Right atrium auricular region (tissue), 2 donors: Measurements from ENCODE around the gene CPEB4. TPM values are rescaled to one million over a fixed set of nuclear protein-coding genes. Genes with fewer than 3 reads are reported as not detected.
A peak's percentile ranks its signal among the peaks of the same experiment; 100 is the strongest.

Experiments
- DNase-seq: peaks from one replicate; pipeline ENCODE4 v3.0.0-alpha.2; 2019; ENCODE audit warnings: low spot score
- H3K27ac ChIP-seq, 2 donors: fragments of 200-600 bp; sonication (generic); 1 replicate in 1 of 2; 2 replicates in 1 of 2; pipeline ENCODE4 v1.5.1; 2016 to 2019
- H3K27me3 ChIP-seq, 2 donors: fragments of 200-600 bp; sonication (generic); one replicate each; pipeline versions ENCODE4 v1.5.1 to v1.6.0; 2017 to 2019
- H3K36me3 ChIP-seq: fragments of 200-600 bp; sonication (generic); one replicate; pipeline ENCODE4 v1.5.1; 2016
- H3K4me1 ChIP-seq, 2 donors: fragments of 200-600 bp; sonication (generic); one replicate each; pipeline versions ENCODE4 v1.5.1 to v1.6.0; 2017 to 2019
- H3K4me3 ChIP-seq, 2 donors: fragments of 200-600 bp; sonication (generic); 1 replicate in 1 of 2; 2 replicates in 1 of 2; pipeline ENCODE4 v1.5.1; 2017 to 2019; ENCODE audit warnings: mild to moderate bottlenecking in 1 of 2, moderate library complexity in 1 of 2
- H3K9me3 ChIP-seq, 2 donors: fragments of 200-600 bp; sonication (generic); one replicate each; pipeline ENCODE4 v1.5.1; 2019
- CTCF ChIP-seq, 2 donors: fragments of 200-600 bp; sonication (generic); IDR thresholded peaks; one replicate each; pipeline ENCODE4 v1.5.1; 2019; ENCODE audit warnings: antibody characterized with exemption in 2 of 2
- total RNA-seq, 2 donors: library from RNA; depleted of rRNA; stranded (reverse); fragments of >200 nt; gene quantifications; one replicate each; pipeline ENCODE4 v1.1.0, GENCODE V29; 2016

CPEB4 gene
- total RNA-seq, 2 donors from 2014 or later: 79.5 to 127 TPM

- DNase-seq: no peak
- no peak overlapping the region for H3K4me3 ChIP-seq
- H3K9me3 ChIP-seq: no peaks in the 10 kb centered on the region
- H3K27ac ChIP-seq: peak overlapping the region in 1 of 2 donors; percentile 36
- no peaks in the 10 kb centered on the region for H3K36me3 ChIP-seq
- peaks cover 0 to 23% of the 10 kb centered on the region in 2 donors for H3K4me1 ChIP-seq
- TF ChIP-seq CTCF (IDR thresholded peaks at IDR 0.05): no peak
- H3K27me3 ChIP-seq: no peaks in the 10 kb centered on the region
Measured at GRCh38 chr5:173880306-173880985, 7.7 kb upstream of the CPEB4 start.

GRCh38 chr5:173881811-173882575 lies 6.2 kb upstream of the CPEB4 start:
- no peak for DNase-seq
- H3K4me1 ChIP-seq: peaks cover 0 to 24% of the 10 kb centered on the region in 2 donors
- H3K9me3 ChIP-seq: no peaks in the 10 kb centered on the region
- no peak for TF ChIP-seq CTCF (IDR thresholded peaks at IDR 0.05)
- no peak overlapping the region for H3K27ac ChIP-seq
- H3K27me3 ChIP-seq: no peaks in the 10 kb centered on the region
- no peaks in the 10 kb centered on the region for H3K36me3 ChIP-seq
- H3K4me3 ChIP-seq: no peak overlapping the region

GRCh38 chr5:173882632-173883031 lies 5.5 kb upstream of the CPEB4 start:
- no peaks in the 10 kb centered on the region for H3K36me3 ChIP-seq
- no peak for DNase-seq
- no peak overlapping the region for H3K4me3 ChIP-seq
- peaks cover 0 to 29% of the 10 kb centered on the region in 2 donors for H3K4me1 ChIP-seq
- H3K9me3 ChIP-seq: no peaks in the 10 kb centered on the region
- no peaks in the 10 kb centered on the region for H3K27me3 ChIP-seq
- H3K27ac ChIP-seq: no peak overlapping the region
- no peak for TF ChIP-seq CTCF (IDR thresholded peaks at IDR 0.05)

- no peaks in the 10 kb centered on the region for H3K9me3 ChIP-seq
- TF ChIP-seq CTCF (IDR thresholded peaks at IDR 0.05): no peak
- H3K4me1 ChIP-seq: peaks cover 0 to 21% of the 10 kb centered on the region in 2 donors
- no peak for DNase-seq
- no peak overlapping the region for H3K27ac ChIP-seq
- H3K4me3 ChIP-seq: no peak overlapping the region
- no peaks in the 10 kb centered on the region for H3K27me3 ChIP-seq
- no peaks in the 10 kb centered on the region for H3K36me3 ChIP-seq
Measured at GRCh38 chr5:173883347-173883924, 4.7 kb upstream of the CPEB4 start.

- H3K27me3 ChIP-seq: no peaks in the 10 kb centered on the region
- no peak overlapping the region for H3K4me3 ChIP-seq
- TF ChIP-seq CTCF (IDR thresholded peaks at IDR 0.05): no peak
- no peak for DNase-seq
- no peak overlapping the region for H3K27ac ChIP-seq
- no peaks in the 10 kb centered on the region for H3K9me3 ChIP-seq
- H3K4me1 ChIP-seq: peaks cover 0 to 13% of the 10 kb centered on the region in 2 donors
- H3K36me3 ChIP-seq: no peaks in the 10 kb centered on the region
Measured at GRCh38 chr5:173884402-173885053, 3.6 kb upstream of the CPEB4 start.
